ENCODE data around the gene CELF2. TPM values are rescaled to one million over a fixed set of nuclear protein-coding genes. Genes with fewer than 3 reads are reported as not detected.

The CELF2 gene
- total and polyA plus RNA-seq, 2 donors from 2014 or later = 1.7 to 39.2 TPM

GRCh38 chr10:11214407-11214806 lies 196.7 kb downstream of the CELF2 start:
- Histone ChIP-seq H3K36me3 (ENCODE audit: control insufficient read depth in 2 of 3, insufficient read depth in 3 of 3, low read length in 3 of 3) (no peaks in the 10 kb centered on the region), H3K9ac (ENCODE audit: low read length in 3 of 3) (no peak overlapping the region), H3K9me3 (ENCODE audit: control insufficient read depth in 2 of 3, insufficient read depth in 1 of 3, low read length in 3 of 3) (no peaks in the 10 kb centered on the region), H3K27ac (ENCODE audit: low read depth in 2 of 2, low read length in 2 of 2) (no peak overlapping the region), H3K4me3 (ENCODE audit: low read length in 3 of 3) (no peak overlapping the region), H3K4me1 (ENCODE audit: control insufficient read depth in 2 of 3, insufficient read depth in 2 of 3, low read depth in 1 of 3, low read length in 3 of 3) (no peaks in the 10 kb centered on the region), H3K27me3 (ENCODE audit: control insufficient read depth, insufficient read depth, low read length) (no peaks in the 10 kb centered on the region)
- DNase-seq = no peak
- TF ChIP-seq CTCF (IDR thresholded peaks at IDR 0.05; ENCODE audit: borderline replicate concordance, extremely low read depth, insufficient read depth) = no peak
- intact Hi-C loops (cut with DNase I) = no loop called here
- no peak for FAIRE-seq

GRCh38 chr10:11215471-11215870 lies 197.8 kb downstream of the CELF2 start:
- no peaks in the 10 kb centered on the region for H3K36me3 ChIP-seq (ENCODE audit: control insufficient read depth in 2 of 3, insufficient read depth in 3 of 3, low read length in 3 of 3)
- FAIRE-seq = no peak
- no peaks in the 10 kb centered on the region for H3K27me3 ChIP-seq (ENCODE audit: control insufficient read depth, insufficient read depth, low read length)
- H3K9me3 ChIP-seq (ENCODE audit: control insufficient read depth in 2 of 3, insufficient read depth in 1 of 3, low read length in 3 of 3) = no peaks in the 10 kb centered on the region
- no peak for TF ChIP-seq CTCF (IDR thresholded peaks at IDR 0.05; ENCODE audit: borderline replicate concordance, extremely low read depth, insufficient read depth)
- no peak for DNase-seq
- H3K9ac ChIP-seq (ENCODE audit: low read length in 3 of 3) = no peak overlapping the region
- intact Hi-C loops (cut with DNase I) = no loop called here
- H3K4me3 ChIP-seq (ENCODE audit: low read length in 3 of 3) = no peak overlapping the region
- H3K4me1 ChIP-seq (ENCODE audit: control insufficient read depth in 2 of 3, insufficient read depth in 2 of 3, low read depth in 1 of 3, low read length in 3 of 3) = no peaks in the 10 kb centered on the region
- H3K27ac ChIP-seq (ENCODE audit: low read depth in 2 of 2, low read length in 2 of 2) = no peak overlapping the region

- DNase-seq = no peak
- Histone ChIP-seq H3K27ac (ENCODE audit: low read depth in 2 of 2, low read length in 2 of 2) (no peak overlapping the region), H3K4me1 (ENCODE audit: control insufficient read depth in 2 of 3, insufficient read depth in 2 of 3, low read depth in 1 of 3, low read length in 3 of 3) (no peaks in the 10 kb centered on the region), H3K9me3 (ENCODE audit: control insufficient read depth in 2 of 3, insufficient read depth in 1 of 3, low read length in 3 of 3) (no peaks in the 10 kb centered on the region), H3K27me3 (ENCODE audit: control insufficient read depth, insufficient read depth, low read length) (no peaks in the 10 kb centered on the region), H3K36me3 (ENCODE audit: control insufficient read depth in 2 of 3, insufficient read depth in 3 of 3, low read length in 3 of 3) (no peaks in the 10 kb centered on the region), H3K9ac (ENCODE audit: low read length in 3 of 3) (no peak overlapping the region), H3K4me3 (ENCODE audit: low read length in 3 of 3) (no peak overlapping the region)
- no peak for TF ChIP-seq CTCF (IDR thresholded peaks at IDR 0.05; ENCODE audit: borderline replicate concordance, extremely low read depth, insufficient read depth)
- intact Hi-C loops (cut with DNase I) = no loop called here
- FAIRE-seq = no peak
Measured at GRCh38 chr10:11217521-11217920, 199.8 kb downstream of the CELF2 start.

GRCh38 chr10:11218395-11218794 lies 200.7 kb downstream of the CELF2 start:
- H3K4me3 ChIP-seq (ENCODE audit: low read length in 3 of 3) = no peak overlapping the region
- H3K9ac ChIP-seq (ENCODE audit: low read length in 3 of 3) = no peak overlapping the region
- H3K9me3 ChIP-seq (ENCODE audit: control insufficient read depth in 2 of 3, insufficient read depth in 1 of 3, low read length in 3 of 3) = no peaks in the 10 kb centered on the region
- no peak overlapping the region for H3K27ac ChIP-seq (ENCODE audit: low read depth in 2 of 2, low read length in 2 of 2)
- intact Hi-C loops (cut with DNase I) = no loop called here
- H3K36me3 ChIP-seq (ENCODE audit: control insufficient read depth in 2 of 3, insufficient read depth in 3 of 3, low read length in 3 of 3) = no peaks in the 10 kb centered on the region
- no peaks in the 10 kb centered on the region for H3K4me1 ChIP-seq (ENCODE audit: control insufficient read depth in 2 of 3, insufficient read depth in 2 of 3, low read depth in 1 of 3, low read length in 3 of 3)
- no peak for FAIRE-seq
- H3K27me3 ChIP-seq (ENCODE audit: control insufficient read depth, insufficient read depth, low read length) = no peaks in the 10 kb centered on the region
- no peak for DNase-seq
- no peak for TF ChIP-seq CTCF (IDR thresholded peaks at IDR 0.05; ENCODE audit: borderline replicate concordance, extremely low read depth, insufficient read depth)

Data from kidney (tissue), 14 donors.